Loucy (cell line): ENCODE data around the gene BRAF.
"Not testable (repeated sequence)": the region's sequence is repeated elsewhere in the genome, so short reads cannot be mapped to it uniquely, and the experiment has no call there.

Experiments
- H2AFZ ChIP-seq: fragments of 200-600 bp; sonication (generic); 2 replicates; pipeline ENCODE4 v1.6.0; 2016; ENCODE audit warnings: antibody characterized with exemption, mild to moderate bottlenecking, low read length, moderate library complexity
- H3F3A ChIP-seq: fragments of 200-600 bp; 2 replicates; pipeline ENCODE4 v1.6.0; 2016; ENCODE audit warnings: antibody characterized with exemption, low read depth, mild to moderate bottlenecking
- H3K27me3 ChIP-seq: fragments of 200-600 bp; sonication (generic); 2 replicates; pipeline ENCODE4 v1.6.1; 2014; ENCODE audit warnings: low read length, mild to moderate bottlenecking; ENCODE audit not compliant: insufficient read depth, poor library complexity, severe bottlenecking
- H3K36me3 ChIP-seq: fragments of 200-600 bp; sonication (generic); 2 replicates; pipeline ENCODE4 v1.6.1; 2016; ENCODE audit warnings: low read length; ENCODE audit not compliant: insufficient read depth
- H3K4me1 ChIP-seq: fragments of 200-600 bp; sonication (generic); 2 replicates; pipeline ENCODE4 v1.5.1; 2014; ENCODE audit warnings: low read length, mild to moderate bottlenecking; ENCODE audit not compliant: insufficient read depth, poor library complexity, severe bottlenecking
- H3K4me2 ChIP-seq: fragments of 200-600 bp; sonication (generic); 2 replicates; pipeline ENCODE4 v1.6.0; 2014; ENCODE audit warnings: antibody characterized with exemption, low read length, low read depth, mild to moderate bottlenecking; ENCODE audit not compliant: poor library complexity, severe bottlenecking
- H3K4me3 ChIP-seq: fragments of 200-600 bp; sonication (generic); 2 replicates; pipeline ENCODE4 v1.5.1; 2014; ENCODE audit warnings: low read length, mild to moderate bottlenecking, mixed read lengths; ENCODE audit not compliant: poor library complexity, severe bottlenecking
- H3K79me2 ChIP-seq: fragments of 200-600 bp; sonication (generic); 2 replicates; pipeline ENCODE4 v1.6.1; 2014; ENCODE audit warnings: low read length; ENCODE audit not compliant: insufficient read depth
- H3K9ac ChIP-seq: fragments of 200-600 bp; sonication (generic); 2 replicates; pipeline ENCODE4 v1.6.0; 2014; ENCODE audit warnings: mild to moderate bottlenecking, low read depth, low read length, moderate library complexity; ENCODE audit not compliant: poor library complexity, severe bottlenecking
- H3K9me2 ChIP-seq: fragments of 200-600 bp; sonication (generic); replicated peaks from 2 replicates; pipeline ENCODE4 v1.6.1; 2016; ENCODE audit warnings: low read depth, low read length, mixed read lengths
- H3K9me3 ChIP-seq: fragments of 200-600 bp; sonication (generic); 2 replicates; pipeline ENCODE4 v1.6.1; 2014; ENCODE audit warnings: mild to moderate bottlenecking, antibody characterized with exemption, low read length, low read depth; ENCODE audit not compliant: insufficient read depth
- H4K20me1 ChIP-seq: fragments of 200-600 bp; sonication (generic); 2 replicates; pipeline ENCODE4 v1.6.0; 2014; ENCODE audit warnings: antibody characterized with exemption, low read length, mild to moderate bottlenecking; ENCODE audit not compliant: insufficient read depth, poor library complexity, severe bottlenecking
- EZH2phosphoT487 ChIP-seq: fragments of 200-600 bp; IDR thresholded peaks from 2 replicates; pipeline ENCODE4 v1.6.1; 2018; ENCODE audit warnings: antibody characterized with exemption, mild to moderate bottlenecking, moderate library complexity, borderline replicate concordance
- TF ChIP-seq, protein P1 (sequence below): fragments of 200-600 bp; sonication (generic); conservative IDR thresholded peaks from 2 replicates; pipeline ENCODE4 v1.5.1; 2014; ENCODE audit warnings: mild to moderate bottlenecking, antibody characterized with exemption, low read length

Gene BRAF

DNA sequence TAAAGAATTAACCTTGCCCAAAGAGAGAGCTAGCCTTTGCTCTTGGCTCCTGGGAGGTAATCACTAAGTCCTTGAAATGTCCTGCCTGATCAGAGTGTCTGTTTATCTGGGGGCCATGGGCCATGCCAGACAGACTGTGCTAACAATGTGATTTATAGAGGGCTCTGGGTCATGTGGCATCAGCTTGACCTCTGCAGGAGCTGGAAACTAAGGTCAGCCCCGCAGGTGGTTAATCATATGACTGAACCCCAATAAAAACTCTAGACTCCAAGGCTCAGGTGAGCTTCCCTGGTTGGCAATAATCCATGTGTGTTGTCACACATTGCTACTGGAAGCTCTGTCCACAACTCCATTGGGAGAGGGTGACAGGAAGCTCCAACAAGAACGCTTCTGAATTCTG is 180.7 kb downstream of the BRAF start:
- Histone ChIP-seq H3K36me3 (peaks cover 19% of the 10 kb centered on the region; the same call in 1 of the 2 replicates), H3K4me2 (no peak overlapping the region), H3K9me2 (no peaks in the 10 kb centered on the region), H2AFZ (no peak overlapping the region), H3F3A (no peaks in the 10 kb centered on the region), H3K4me3 (no peak overlapping the region), H3K4me1 (peaks cover 4% of the 10 kb centered on the region), H4K20me1 (no peaks in the 10 kb centered on the region), H3K9me3 (no peaks in the 10 kb centered on the region), H3K27me3 (no peaks in the 10 kb centered on the region), H3K9ac (no peak overlapping the region), H3K79me2 (no peaks in the 10 kb centered on the region)
- no peak for TF ChIP-seq EZH2phosphoT487
- TF ChIP-seq, protein P1, sequence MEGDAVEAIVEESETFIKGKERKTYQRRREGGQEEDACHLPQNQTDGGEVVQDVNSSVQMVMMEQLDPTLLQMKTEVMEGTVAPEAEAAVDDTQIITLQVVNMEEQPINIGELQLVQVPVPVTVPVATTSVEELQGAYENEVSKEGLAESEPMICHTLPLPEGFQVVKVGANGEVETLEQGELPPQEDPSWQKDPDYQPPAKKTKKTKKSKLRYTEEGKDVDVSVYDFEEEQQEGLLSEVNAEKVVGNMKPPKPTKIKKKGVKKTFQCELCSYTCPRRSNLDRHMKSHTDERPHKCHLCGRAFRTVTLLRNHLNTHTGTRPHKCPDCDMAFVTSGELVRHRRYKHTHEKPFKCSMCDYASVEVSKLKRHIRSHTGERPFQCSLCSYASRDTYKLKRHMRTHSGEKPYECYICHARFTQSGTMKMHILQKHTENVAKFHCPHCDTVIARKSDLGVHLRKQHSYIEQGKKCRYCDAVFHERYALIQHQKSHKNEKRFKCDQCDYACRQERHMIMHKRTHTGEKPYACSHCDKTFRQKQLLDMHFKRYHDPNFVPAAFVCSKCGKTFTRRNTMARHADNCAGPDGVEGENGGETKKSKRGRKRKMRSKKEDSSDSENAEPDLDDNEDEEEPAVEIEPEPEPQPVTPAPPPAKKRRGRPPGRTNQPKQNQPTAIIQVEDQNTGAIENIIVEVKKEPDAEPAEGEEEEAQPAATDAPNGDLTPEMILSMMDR, result no peak

DNA sequence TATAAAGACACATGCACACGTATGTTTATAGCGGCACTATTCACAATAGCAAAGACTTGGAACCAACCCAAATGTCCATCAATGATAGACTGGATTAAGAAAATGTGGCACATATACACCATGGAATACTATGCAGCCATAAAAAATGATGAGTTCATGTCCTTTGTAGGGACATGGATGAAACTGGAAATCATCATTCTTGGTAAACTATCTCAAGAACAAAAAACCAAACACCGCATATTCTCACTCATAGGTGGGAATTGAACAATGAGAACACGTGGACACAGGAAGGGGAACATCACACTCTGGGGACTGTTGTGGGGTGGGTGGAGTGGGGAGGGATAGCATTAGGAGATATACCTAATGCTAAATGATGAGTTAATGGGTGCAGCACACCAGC is 181.5 kb downstream of the BRAF start:
- H3K36me3 ChIP-seq, result peaks cover 16% of the 10 kb centered on the region; the same call in 1 of the 2 replicates
- not testable (repeated sequence) for H3K9ac ChIP-seq, H3K27me3 ChIP-seq, H3K4me2 ChIP-seq, H4K20me1 ChIP-seq, H2AFZ ChIP-seq, H3K4me3 ChIP-seq, H3K9me3 ChIP-seq, H3K4me1 ChIP-seq, H3K79me2 ChIP-seq, H3K9me2 ChIP-seq, H3F3A ChIP-seq

DNA sequence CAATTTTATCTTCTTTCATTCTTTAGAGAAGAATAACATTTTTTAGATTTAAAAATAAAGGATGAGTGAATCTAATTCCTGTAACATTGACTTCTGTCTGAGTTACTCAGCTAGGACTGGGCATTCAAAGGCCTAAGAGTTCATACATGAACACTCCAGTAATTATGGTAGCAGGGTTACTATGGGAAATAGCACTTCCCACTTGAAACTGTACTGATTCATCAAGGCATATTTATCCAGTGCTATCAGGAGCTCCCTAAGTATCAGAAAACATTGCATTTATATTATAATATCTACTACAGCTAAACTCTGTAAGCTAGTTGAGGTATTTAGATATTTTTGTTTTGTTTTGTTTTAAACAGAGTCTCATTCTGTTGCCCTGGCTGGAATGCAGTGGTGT is 186.4 kb downstream of the BRAF start:
- H3K4me2 ChIP-seq, result no peak overlapping the region

DNA sequence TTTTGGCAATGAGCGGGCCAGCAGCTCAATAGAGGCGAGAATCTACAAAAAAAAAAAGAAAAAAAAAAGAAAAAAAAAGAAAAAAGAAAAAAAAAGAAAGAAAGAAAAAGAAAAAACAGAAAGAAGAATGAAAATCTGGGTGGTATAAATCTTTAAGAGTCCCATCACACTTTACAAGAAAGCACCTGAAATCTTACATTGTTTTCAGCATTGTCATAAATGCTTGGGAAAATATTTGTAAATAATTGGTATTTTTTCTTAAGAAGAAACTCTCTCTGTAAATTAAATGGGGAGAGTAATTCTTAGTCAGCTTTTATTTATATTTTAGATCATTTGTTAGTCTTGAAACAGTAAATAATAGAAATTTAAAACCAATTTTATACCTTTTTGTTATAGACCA is 190.0 kb downstream of the BRAF start:
- Histone ChIP-seq H3K4me2 (no peak overlapping the region), H3K9me2 (no peaks in the 10 kb centered on the region), H4K20me1 (no peaks in the 10 kb centered on the region), H3K27me3 (no peaks in the 10 kb centered on the region), H3K79me2 (no peaks in the 10 kb centered on the region), H3K9me3 (no peaks in the 10 kb centered on the region), H3K4me3 (no peak overlapping the region), H3K9ac (no peak overlapping the region), H3F3A (no peaks in the 10 kb centered on the region), H3K36me3 (peaks cover 19% of the 10 kb centered on the region), H2AFZ (no peak overlapping the region), H3K4me1 (no peaks in the 10 kb centered on the region)
- TF ChIP-seq, protein P1, result no peak
- TF ChIP-seq EZH2phosphoT487, result no peak

More for the DNA sequence above, 186.4 kb downstream of the BRAF start:
- Histone ChIP-seq H3F3A (no peaks in the 10 kb centered on the region), H2AFZ (no peak overlapping the region), H3K27me3 (no peaks in the 10 kb centered on the region), H4K20me1 (no peaks in the 10 kb centered on the region), H3K9me2 (no peaks in the 10 kb centered on the region), H3K4me1 (peaks cover 4% of the 10 kb centered on the region), H3K79me2 (no peaks in the 10 kb centered on the region), H3K9ac (no peak overlapping the region), H3K9me3 (no peaks in the 10 kb centered on the region), H3K4me3 (no peak overlapping the region), H3K36me3 (peaks cover 21% of the 10 kb centered on the region)
- no peak for TF ChIP-seq EZH2phosphoT487
- TF ChIP-seq, protein P1, result no peak
